Measurements from ENCODE around the gene RABL2A.
"Not testable (repeated sequence)": the region's sequence is repeated elsewhere in the genome, so short reads cannot be mapped to it uniquely, and the experiment has no call there.

DNA sequence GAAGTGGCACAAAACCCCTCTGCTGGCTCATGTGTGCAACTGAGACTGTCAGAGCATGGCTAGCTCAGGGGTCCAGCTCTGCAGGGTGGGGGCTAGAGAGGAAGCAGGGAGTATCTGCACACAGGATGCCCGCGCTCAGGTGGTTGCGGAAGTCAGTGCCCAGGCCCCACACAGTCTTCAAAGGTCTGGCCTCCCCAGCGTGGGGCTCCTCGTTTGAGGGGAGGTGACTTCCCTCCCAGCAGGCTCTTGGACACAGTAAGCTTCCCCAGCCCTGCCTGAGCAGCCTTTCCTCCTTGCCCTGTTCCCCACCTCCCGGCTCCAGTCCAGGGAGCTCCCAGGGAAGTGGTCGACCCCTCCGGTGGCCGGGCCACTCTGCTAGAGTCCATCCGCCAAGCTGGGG, 29.9 kb upstream of the RABL2A start:
- TF ChIP-seq, protein P1, sequence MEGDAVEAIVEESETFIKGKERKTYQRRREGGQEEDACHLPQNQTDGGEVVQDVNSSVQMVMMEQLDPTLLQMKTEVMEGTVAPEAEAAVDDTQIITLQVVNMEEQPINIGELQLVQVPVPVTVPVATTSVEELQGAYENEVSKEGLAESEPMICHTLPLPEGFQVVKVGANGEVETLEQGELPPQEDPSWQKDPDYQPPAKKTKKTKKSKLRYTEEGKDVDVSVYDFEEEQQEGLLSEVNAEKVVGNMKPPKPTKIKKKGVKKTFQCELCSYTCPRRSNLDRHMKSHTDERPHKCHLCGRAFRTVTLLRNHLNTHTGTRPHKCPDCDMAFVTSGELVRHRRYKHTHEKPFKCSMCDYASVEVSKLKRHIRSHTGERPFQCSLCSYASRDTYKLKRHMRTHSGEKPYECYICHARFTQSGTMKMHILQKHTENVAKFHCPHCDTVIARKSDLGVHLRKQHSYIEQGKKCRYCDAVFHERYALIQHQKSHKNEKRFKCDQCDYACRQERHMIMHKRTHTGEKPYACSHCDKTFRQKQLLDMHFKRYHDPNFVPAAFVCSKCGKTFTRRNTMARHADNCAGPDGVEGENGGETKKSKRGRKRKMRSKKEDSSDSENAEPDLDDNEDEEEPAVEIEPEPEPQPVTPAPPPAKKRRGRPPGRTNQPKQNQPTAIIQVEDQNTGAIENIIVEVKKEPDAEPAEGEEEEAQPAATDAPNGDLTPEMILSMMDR (IDR thresholded peaks at IDR 0.05; ENCODE audit: low read depth, low read length, missing input control) = not testable (repeated sequence)
- not testable (repeated sequence) for TF ChIP-seq JUND (IDR thresholded peaks at IDR 0.05); SP1 (IDR thresholded peaks at IDR 0.05); MAX (IDR thresholded peaks at IDR 0.05); ATF3 (IDR thresholded peaks at IDR 0.05); EGR1 (IDR thresholded peaks at IDR 0.05; ENCODE audit: low read depth in 2 of 2)
- TF ChIP-seq, protein P2, sequence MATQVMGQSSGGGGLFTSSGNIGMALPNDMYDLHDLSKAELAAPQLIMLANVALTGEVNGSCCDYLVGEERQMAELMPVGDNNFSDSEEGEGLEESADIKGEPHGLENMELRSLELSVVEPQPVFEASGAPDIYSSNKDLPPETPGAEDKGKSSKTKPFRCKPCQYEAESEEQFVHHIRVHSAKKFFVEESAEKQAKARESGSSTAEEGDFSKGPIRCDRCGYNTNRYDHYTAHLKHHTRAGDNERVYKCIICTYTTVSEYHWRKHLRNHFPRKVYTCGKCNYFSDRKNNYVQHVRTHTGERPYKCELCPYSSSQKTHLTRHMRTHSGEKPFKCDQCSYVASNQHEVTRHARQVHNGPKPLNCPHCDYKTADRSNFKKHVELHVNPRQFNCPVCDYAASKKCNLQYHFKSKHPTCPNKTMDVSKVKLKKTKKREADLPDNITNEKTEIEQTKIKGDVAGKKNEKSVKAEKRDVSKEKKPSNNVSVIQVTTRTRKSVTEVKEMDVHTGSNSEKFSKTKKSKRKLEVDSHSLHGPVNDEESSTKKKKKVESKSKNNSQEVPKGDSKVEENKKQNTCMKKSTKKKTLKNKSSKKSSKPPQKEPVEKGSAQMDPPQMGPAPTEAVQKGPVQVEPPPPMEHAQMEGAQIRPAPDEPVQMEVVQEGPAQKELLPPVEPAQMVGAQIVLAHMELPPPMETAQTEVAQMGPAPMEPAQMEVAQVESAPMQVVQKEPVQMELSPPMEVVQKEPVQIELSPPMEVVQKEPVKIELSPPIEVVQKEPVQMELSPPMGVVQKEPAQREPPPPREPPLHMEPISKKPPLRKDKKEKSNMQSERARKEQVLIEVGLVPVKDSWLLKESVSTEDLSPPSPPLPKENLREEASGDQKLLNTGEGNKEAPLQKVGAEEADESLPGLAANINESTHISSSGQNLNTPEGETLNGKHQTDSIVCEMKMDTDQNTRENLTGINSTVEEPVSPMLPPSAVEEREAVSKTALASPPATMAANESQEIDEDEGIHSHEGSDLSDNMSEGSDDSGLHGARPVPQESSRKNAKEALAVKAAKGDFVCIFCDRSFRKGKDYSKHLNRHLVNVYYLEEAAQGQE (IDR thresholded peaks at IDR 0.05) = not testable (repeated sequence)

All from liver (tissue), 3 donors.